ENCODE results near the gene CGB2. TPM values are rescaled to one million over a fixed set of nuclear protein-coding genes. Genes with fewer than 3 reads are reported as not detected.
"Not testable (repeated sequence)": the region's sequence is repeated elsewhere in the genome, so short reads cannot be mapped to it uniquely, and the experiment has no call there.

CGB2 gene
- total RNA-seq, 3 donors from 2014 or later (not counting 1 experiment from before 2014, with no cell fraction given), result not detected

GRCh38 chr19:49049011-49049410, 17.3 kb downstream of the CGB2 start, which contains the start of gene CGB8:
Gene CGB8, minus strand, starts transcription at chr19:49049111. Its CDS starts 372 bp downstream, at chr19:49048739.
- H3K9me3 Mint-ChIP-seq; H3K27ac ChIP-seq (ENCODE audit: low read length); ATAC-seq; H3K4me3 Mint-ChIP-seq; H3K4me1 Mint-ChIP-seq; H3K27ac Mint-ChIP-seq; DNase-seq; H3K27me3 ChIP-seq (ENCODE audit: control insufficient read depth, insufficient read depth, low read length); H3K36me3 ChIP-seq (ENCODE audit: control insufficient read depth, insufficient read depth, low read length); H3K9me3 ChIP-seq (ENCODE audit: control insufficient read depth, insufficient read depth, low read length); H3K4me3 ChIP-seq (ENCODE audit: low read length); H3K4me1 ChIP-seq (ENCODE audit: control insufficient read depth, insufficient read depth, low read length); H3K36me3 Mint-ChIP-seq; intact Hi-C loops (cut with micrococcal nuclease); H3K27me3 Mint-ChIP-seq (ENCODE audit: low read depth in 2 of 2): not testable (repeated sequence)
- 85% methylated on average over 10 of the region's 12 CpGs for WGBS (ENCODE audit: insufficient coverage)

- WGBS (ENCODE audit: insufficient coverage), result 100% methylated on average over 1 of the region's 4 CpGs
- ATAC-seq, result not testable (repeated sequence)
Measured at GRCh38 chr19:49049834-49050233, 18.1 kb downstream of the CGB2 start.

GRCh38 chr19:49050376-49051033, 18.8 kb downstream of the CGB2 start:
- H3K4me1 Mint-ChIP-seq; DNase-seq; H3K36me3 Mint-ChIP-seq; H3K9me3 ChIP-seq (ENCODE audit: control insufficient read depth, insufficient read depth, low read length); ATAC-seq; H3K27ac ChIP-seq (ENCODE audit: low read length); H3K9me3 Mint-ChIP-seq; H3K4me1 ChIP-seq (ENCODE audit: control insufficient read depth, insufficient read depth, low read length); H3K27me3 Mint-ChIP-seq (ENCODE audit: low read depth in 2 of 2); H3K27me3 ChIP-seq (ENCODE audit: control insufficient read depth, insufficient read depth, low read length); intact Hi-C loops (cut with micrococcal nuclease); H3K4me3 ChIP-seq (ENCODE audit: low read length); H3K27ac Mint-ChIP-seq; H3K4me3 Mint-ChIP-seq; H3K36me3 ChIP-seq (ENCODE audit: control insufficient read depth, insufficient read depth, low read length): not testable (repeated sequence)
- WGBS (ENCODE audit: insufficient coverage), result 83% methylated on average over 24 of the region's 24 CpGs

More at GRCh38 chr19:49049834-49050233, 18.1 kb downstream of the CGB2 start:
- H3K27me3 ChIP-seq (ENCODE audit: control insufficient read depth, insufficient read depth, low read length); H3K36me3 Mint-ChIP-seq; H3K9me3 ChIP-seq (ENCODE audit: control insufficient read depth, insufficient read depth, low read length); H3K4me3 ChIP-seq (ENCODE audit: low read length); H3K4me1 ChIP-seq (ENCODE audit: control insufficient read depth, insufficient read depth, low read length); H3K27ac ChIP-seq (ENCODE audit: low read length); H3K27me3 Mint-ChIP-seq (ENCODE audit: low read depth in 2 of 2); H3K9me3 Mint-ChIP-seq; DNase-seq; H3K4me1 Mint-ChIP-seq; H3K36me3 ChIP-seq (ENCODE audit: control insufficient read depth, insufficient read depth, low read length); H3K27ac Mint-ChIP-seq; intact Hi-C loops (cut with micrococcal nuclease); H3K4me3 Mint-ChIP-seq: not testable (repeated sequence)

GRCh38 chr19:49056101-49056901, 24.6 kb downstream of the CGB2 start:
- WGBS (ENCODE audit: insufficient coverage), result under 1% methylated on average over 63 of the region's 63 CpGs
- peak; percentile 48 to 69 for DNase-seq
- no peaks in the 10 kb centered on the region for H3K9me3 Mint-ChIP-seq
- peaks cover 21 to 24% of the 10 kb centered on the region in 2 donors for H3K4me1 Mint-ChIP-seq
- no peaks in the 10 kb centered on the region for H3K36me3 Mint-ChIP-seq
- peak overlapping the region in 1 of 2 donors; percentile 59 for H3K27ac Mint-ChIP-seq
- peak; percentile 71 to 78 (median 78) for ATAC-seq
- H3K4me1 ChIP-seq (ENCODE audit: control insufficient read depth, insufficient read depth, low read length), result peaks cover 26% of the 10 kb centered on the region
- intact Hi-C loops (cut with micrococcal nuclease), result no loop called here
- H3K4me3 Mint-ChIP-seq, result peak overlapping the region; percentile 87
- H3K27me3 Mint-ChIP-seq (ENCODE audit: low read depth in 2 of 2), result peaks cover 35 to 39% of the 10 kb centered on the region in 2 donors
- TF ChIP-seq CTCF (IDR thresholded peaks at IDR 0.05), result no peak
- H3K4me3 ChIP-seq (ENCODE audit: low read length), result peak overlapping the region; percentile 47
- H3K36me3 ChIP-seq (ENCODE audit: control insufficient read depth, insufficient read depth, low read length), result no peaks in the 10 kb centered on the region
- peaks cover 30% of the 10 kb centered on the region for H3K27me3 ChIP-seq (ENCODE audit: control insufficient read depth, insufficient read depth, low read length)
- H3K9me3 ChIP-seq (ENCODE audit: control insufficient read depth, insufficient read depth, low read length), result no peaks in the 10 kb centered on the region
- no peak overlapping the region for H3K27ac ChIP-seq (ENCODE audit: low read length)

- H3K36me3 ChIP-seq (ENCODE audit: control insufficient read depth, insufficient read depth, low read length); H3K9me3 ChIP-seq (ENCODE audit: control insufficient read depth, insufficient read depth, low read length); H3K27ac ChIP-seq (ENCODE audit: low read length); intact Hi-C loops (cut with micrococcal nuclease); H3K9me3 Mint-ChIP-seq; DNase-seq; H3K36me3 Mint-ChIP-seq: not testable (repeated sequence)
- peaks cover 21 to 24% of the 10 kb centered on the region in 2 donors for H3K4me1 Mint-ChIP-seq
- H3K4me1 ChIP-seq (ENCODE audit: control insufficient read depth, insufficient read depth, low read length), result peaks cover 26% of the 10 kb centered on the region
- peak overlapping the region; percentile 47 for H3K4me3 ChIP-seq (ENCODE audit: low read length)
- 2% methylated on average over 34 of the region's 34 CpGs for WGBS (ENCODE audit: insufficient coverage)
- peak; percentile 28 to 42 (median 37) for ATAC-seq
- H3K27me3 ChIP-seq (ENCODE audit: control insufficient read depth, insufficient read depth, low read length), result peaks cover 30% of the 10 kb centered on the region
- peak overlapping the region in 1 of 2 donors; percentile 59 for H3K27ac Mint-ChIP-seq
- peaks cover 35 to 40% of the 10 kb centered on the region in 2 donors for H3K27me3 Mint-ChIP-seq (ENCODE audit: low read depth in 2 of 2)
- peak overlapping the region; percentile 87 for H3K4me3 Mint-ChIP-seq
Measured at GRCh38 chr19:49056902-49057596, 25.4 kb downstream of the CGB2 start.

Data from natural killer cell (primary cell).